ENCODE data around the gene SSU72.
"Not testable (repeated sequence)": the region's sequence is repeated elsewhere in the genome, so short reads cannot be mapped to it uniquely, and the experiment has no call there.

The SSU72 gene

GRCh38 chr1:1526476-1526875 lies 48.2 kb downstream of the SSU72 start:
- not testable (repeated sequence) for DNase-seq (ENCODE audit: low read depth)

DNA sequence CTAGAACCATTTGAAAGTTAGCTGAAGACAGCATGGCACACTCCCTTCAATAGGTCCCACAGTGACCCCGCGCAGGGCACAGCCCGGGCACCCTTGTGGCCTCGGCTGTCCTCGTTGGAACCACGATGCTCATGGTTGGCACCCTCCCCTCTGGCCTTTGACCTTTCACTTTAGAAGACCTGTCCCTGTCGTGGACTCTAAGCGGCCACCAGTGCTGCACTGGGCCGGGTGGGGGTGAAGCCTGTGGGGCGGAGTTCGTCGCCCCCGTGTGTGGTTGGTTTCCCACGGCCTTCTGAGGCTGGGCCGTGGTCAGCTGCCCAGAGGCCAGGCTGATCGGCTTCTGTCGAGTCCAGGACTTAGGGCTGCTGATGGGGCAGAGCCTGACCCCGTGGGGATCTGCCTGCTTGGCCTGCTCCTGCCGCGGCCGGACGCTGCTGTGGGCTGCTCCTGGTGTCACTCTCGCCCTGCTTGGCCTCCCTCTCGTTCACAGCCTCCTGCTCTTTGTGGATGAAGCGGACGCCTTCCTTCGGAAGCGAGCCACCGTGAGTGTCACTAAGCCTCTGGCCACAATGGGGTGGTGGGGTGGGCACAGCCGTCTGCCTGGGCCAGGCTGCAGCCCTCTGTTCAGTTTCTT lies 49.8 kb downstream of the SSU72 start:
- not testable (repeated sequence) for DNase-seq (ENCODE audit: low read depth)

DNA sequence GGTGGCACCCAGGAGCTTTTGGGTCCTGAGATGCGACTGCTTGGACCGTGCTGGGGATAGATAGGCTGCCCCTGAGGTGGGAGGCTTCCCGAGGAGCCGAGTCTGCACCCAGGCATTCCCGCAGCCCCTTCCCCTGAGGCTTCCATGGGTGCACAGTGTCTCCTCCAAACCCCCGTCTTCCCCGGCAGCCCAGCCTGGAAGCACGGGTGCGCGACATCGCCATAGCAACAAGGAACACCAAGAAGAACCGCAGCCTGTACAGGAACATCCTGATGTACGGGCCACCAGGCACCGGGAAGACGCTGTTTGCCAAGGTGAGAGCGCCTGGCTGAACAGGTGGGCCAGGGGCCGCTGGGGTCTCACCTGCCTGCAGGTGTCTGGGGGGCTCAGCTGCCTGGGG lies 51.0 kb downstream of the SSU72 start:
- not testable (repeated sequence) for DNase-seq (ENCODE audit: low read depth)

GRCh38 chr1:1523226-1523625 lies 51.4 kb downstream of the SSU72 start:
- DNase-seq (ENCODE audit: low read depth): not testable (repeated sequence)

- not testable (repeated sequence) for DNase-seq (ENCODE audit: low read depth)
Observed at GRCh38 chr1:1522536-1522935, 52.1 kb downstream of the SSU72 start.

DNA sequence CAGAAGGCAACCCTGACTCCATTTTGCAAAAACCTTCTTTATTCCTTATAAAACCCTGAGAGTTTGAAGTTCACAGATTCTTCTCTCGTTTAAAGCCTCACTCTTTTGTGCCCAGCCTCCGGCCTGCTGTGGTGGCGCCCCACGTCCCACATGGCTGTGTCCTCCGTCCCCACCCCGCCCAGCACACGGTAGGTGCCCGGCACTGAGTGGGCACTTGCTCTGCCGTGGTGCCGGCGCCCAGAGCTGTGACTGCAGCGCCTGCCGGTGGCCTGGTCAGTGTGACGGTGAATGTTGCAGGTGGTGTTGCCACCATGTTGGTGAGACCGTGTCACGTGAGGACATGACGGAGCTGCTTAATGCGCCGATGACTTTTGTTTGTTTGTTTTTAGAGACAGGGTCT lies 53.3 kb downstream of the SSU72 start:
- DNase-seq (ENCODE audit: low read depth): no peak

DNA sequence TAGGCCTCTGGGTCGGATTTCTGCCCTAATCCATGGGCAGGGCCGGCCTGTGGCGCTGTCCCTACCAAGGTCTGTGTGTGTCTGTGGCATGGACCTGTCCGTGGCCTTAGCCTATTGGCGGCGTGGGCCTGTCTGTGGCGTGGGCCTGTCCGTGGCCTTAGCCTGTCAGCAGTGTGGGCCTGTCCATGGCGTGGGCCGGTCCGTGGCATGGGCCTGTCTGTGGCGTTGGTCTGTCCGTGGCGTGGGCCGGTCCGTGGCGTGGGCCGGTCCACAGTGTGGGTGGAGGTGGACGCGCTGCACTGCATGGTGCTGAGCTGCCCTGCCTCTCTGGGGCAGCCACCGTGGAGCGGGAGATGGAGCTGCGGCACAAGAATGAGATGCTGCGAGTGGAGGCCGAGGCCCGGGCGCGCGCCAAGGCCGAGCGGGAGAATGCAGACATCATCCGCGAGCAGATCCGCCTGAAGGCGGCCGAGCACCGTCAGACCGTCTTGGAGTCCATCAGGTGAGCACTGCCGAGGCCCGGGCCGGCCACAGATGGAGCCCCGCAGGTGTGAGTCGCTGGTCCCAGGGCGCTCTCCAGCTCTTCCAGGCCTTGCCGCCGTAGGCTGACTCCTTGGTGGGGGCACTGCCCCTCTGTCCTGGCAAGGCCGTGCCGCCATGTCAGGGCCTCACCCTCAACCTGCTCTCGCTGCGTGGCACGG lies 54.7 kb downstream of the SSU72 start:
- not testable (repeated sequence) for DNase-seq (ENCODE audit: low read depth)

- DNase-seq (ENCODE audit: low read depth): not testable (repeated sequence)
Observed at GRCh38 chr1:1518621-1519007, 56.0 kb downstream of the SSU72 start.

GRCh38 chr1:1517973-1518620 lies 56.6 kb downstream of the SSU72 start:
- DNase-seq (ENCODE audit: low read depth): no peak

GRCh38 chr1:1516923-1517322 lies 57.7 kb downstream of the SSU72 start:
- not testable (repeated sequence) for DNase-seq (ENCODE audit: low read depth)

- DNase-seq (ENCODE audit: low read depth): not testable (repeated sequence)
Observed at GRCh38 chr1:1514376-1514775, 60.3 kb downstream of the SSU72 start.

- not testable (repeated sequence) for DNase-seq (ENCODE audit: low read depth)
Observed at GRCh38 chr1:1513675-1514074, 61.0 kb downstream of the SSU72 start.

DNA sequence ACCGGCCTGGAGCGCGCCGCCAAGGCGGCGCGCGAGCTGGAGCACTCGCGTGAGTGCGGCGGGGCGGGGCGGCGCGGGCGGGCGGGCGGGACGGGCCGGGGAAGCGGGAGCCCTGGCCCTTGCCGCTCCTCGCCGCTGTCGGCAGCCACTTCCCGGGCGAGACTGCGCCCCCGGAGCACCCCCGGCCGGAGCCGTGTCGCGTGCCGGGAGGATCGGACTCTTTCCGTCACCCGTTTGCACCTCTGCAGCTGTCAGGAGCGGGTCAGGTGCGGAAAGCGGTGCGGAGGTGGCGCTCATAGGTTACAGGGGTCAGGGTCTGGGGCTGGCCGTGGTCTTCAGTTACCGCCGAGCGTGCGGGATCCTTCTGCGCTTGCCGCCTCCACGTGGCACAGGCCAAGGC lies 62.2 kb downstream of the SSU72 start:
- not testable (repeated sequence) for DNase-seq (ENCODE audit: low read depth)

DNA sequence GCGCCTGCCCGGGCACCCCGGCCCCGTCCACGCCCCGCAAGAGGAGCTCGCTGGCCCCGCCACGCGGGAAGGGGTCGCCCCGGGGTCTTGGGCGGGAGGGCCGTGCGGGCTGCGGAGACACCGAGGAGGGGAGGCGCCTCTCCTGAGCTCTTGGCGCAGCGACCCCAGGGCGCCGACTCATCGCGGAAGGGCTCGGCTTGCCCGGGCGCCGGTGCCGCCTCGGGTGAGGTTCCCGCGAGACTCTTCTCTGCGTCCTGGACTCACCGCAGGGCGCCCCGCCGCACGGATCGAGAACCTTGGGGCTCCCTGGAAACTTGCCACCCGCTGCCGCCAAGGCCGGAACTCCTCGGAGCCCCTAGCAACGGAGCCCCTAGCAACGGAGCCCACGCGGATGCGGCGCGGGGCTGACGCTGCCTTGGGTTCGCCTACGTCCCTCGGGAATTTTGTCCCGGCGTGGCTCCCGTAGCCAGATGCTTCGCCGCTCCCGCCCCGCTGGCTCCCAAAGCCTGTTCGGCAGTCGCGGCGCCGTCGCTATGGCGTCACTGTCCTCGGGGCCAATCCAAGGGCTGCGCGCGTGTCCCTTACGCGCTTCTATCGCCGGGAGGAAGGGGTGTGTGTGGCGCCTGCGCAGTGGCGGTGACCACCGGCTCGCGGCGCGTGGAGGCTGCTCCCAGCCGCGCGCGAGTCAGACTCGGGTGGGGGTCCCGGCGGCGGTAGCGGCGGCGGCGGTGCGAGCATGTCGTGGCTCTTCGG lies 63.0 kb downstream of the SSU72 start, which contains the start of gene ATAD3A:
ATAD3A (plus strand) TSS at position 630 of the 753 bp plus-strand sequence; CDS start at position 737, 107 bp downstream.
- DNase-seq (ENCODE audit: low read depth): peak; percentile 91

GRCh38 chr1:1510912-1511532 lies 63.6 kb downstream of the SSU72 start:
- DNase-seq (ENCODE audit: low read depth): no peak

DNA sequence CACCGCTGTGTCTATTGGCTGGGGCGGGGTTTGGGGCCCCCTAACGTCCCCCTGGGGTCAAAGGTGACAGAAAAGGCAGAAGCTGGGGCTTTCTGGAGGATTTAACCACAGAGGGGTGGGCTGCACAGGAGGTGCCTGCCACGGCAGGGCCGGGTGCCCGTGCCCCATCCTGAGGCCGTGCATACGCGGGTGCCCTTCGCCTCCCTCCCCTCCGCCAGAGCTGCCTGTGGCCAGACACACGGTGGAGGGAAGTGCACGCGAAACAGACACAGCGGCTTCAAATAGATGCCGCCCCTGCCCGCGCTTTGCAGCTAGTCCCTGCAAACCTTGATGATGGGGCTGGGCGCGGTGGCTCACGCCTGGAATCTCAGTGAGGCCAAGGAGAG lies 65.2 kb downstream of the SSU72 start:
- DNase-seq (ENCODE audit: low read depth): not testable (repeated sequence)

DNA sequence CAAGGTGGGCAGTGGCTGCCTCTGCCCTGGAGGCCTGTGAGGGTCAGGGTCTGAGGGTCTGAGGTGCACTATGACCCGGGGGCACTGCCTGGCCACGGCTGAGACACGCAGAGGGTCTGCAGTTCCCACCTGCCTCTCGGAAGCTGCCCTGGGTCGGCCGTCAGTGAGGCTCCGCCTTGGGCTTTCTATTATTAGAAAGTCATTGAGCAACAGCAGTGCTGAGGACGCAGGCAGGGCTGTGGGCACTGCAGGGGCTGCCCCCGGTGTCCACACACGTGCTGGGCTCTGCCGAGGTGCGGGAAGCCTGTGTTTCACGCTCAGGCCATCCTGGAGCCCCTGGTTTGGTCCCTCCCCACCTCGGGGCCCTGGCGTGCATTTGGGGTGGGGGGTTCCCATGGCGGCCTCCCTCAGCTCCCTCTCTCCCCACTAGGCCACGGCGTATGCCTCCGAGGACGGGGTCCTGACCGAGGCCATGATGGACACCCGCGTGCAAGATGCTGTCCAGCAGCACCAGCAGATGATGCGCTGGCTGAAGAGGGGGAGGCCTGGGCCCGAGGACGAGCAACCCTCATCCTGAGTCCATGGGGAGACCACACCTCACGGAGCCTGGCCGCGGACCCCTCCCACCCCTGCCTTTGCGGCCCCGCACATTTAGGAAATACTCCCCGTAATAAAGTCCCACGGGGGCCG lies 65.7 kb downstream of the SSU72 start:
- not testable (repeated sequence) for DNase-seq (ENCODE audit: low read depth)

DNA sequence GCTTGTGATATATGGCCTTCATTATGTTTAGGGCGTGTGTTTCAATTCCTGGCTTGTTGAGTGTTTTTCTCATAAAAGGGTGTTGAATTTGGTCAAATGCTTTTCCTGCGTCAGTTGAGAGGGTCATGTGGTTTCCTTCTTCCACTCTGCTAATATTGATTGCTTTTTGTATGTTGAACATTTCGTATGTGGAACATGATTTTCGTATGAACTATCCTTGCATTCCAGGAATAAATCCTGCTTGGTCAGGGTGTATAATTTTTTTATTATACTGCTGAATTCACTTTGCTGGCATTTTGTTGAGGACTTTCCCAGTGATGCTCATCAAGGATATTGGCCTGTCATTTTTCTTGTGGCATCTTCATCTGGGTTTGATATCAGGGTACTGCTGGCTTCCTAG lies 67.4 kb downstream of the SSU72 start:
- no peak for DNase-seq (ENCODE audit: low read depth)

DNA sequence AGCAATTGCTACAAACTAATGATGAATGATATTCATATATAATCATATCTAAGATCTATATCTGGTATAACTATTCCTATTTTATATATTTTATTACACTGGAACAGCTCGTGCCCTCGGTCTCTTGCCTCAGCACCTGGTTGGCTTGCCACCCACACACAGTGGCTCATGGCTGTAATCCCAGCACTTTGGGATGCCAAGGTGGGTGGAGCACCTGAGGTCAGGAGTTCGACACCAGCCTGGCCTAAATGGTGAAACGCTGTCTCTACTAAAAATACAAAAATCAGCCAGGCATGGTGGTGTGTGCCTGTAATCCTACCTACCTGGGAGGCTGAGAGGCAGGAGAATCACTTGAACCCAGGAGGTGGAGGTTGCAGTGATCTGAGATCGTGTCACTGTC lies 68.9 kb downstream of the SSU72 start:
- not testable (repeated sequence) for DNase-seq (ENCODE audit: low read depth)

DNA sequence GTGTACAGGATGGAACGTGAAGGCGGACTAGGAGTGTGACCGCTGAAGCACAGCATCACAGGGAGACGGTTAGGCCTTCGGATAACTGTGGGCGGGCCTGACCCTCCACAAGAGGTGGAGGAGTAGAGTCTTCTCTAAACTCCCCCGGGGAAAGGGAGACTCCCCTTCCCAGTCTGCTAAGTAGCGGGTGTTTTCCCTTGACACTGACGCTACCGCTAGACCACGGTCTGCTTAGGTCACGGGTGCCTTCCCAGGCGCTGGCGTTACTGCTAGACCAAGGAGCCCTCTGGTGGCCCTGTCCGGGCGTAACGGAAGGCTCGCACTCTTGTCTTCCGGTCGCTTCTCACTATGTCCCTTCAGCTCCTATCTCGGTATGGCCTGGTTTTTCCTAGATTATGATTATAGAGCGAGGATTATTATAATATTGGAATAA lies 69.3 kb downstream of the SSU72 start:
- not testable (repeated sequence) for DNase-seq (ENCODE audit: low read depth)

- peak; percentile 51 for DNase-seq (ENCODE audit: low read depth)
Observed at GRCh38 chr1:1504777-1505365, 69.8 kb downstream of the SSU72 start.
